ENCODE data around the gene NXN.

DNA sequence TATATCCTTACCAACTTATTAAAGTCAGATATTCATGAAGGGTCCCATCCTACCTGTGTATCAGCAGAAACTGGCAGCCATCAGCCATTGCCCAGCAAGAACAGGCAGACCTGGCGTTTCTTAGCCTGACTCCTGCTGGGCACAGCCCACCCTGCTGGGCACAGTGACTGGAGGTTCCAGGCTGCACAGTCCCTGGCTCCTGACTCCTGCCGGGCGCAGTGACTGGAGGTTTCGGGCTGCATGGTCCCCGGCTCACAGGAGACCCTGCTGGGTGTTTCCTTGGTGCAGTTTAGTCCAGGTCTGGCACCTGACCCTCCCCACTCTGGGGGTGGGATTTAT, 24.0 kb upstream of the NXN start:
- TF ChIP-seq EZH2 (IDR thresholded peaks at IDR 0.05; ENCODE audit: insufficient read depth, poor library complexity, severe bottlenecking) (no peak), EZH2phosphoT487 (IDR thresholded peaks at IDR 0.05; ENCODE audit: insufficient read depth, low read depth) (no peak)

Measured in GM23248 (cell line).